HFFc6 (cell line): ENCODE data around the gene SEMA6A. TPM values are rescaled to one million over a fixed set of nuclear protein-coding genes. Genes with fewer than 3 reads are reported as not detected.

Experiments used
- DNase-seq: peaks from one replicate; pipeline ENCODE4 v3.0.0-alpha.2; 2018
- H3K27ac Mint-ChIP-seq: 2 replicates; pipeline ENCODE4 v1.8.0; 2020; ENCODE audit warnings: mild to moderate bottlenecking, mixed read lengths
- H3K27me3 Mint-ChIP-seq: 2 replicates; pipeline ENCODE4 v1.8.0; 2021; ENCODE audit warnings: mild to moderate bottlenecking, moderate library complexity, mixed read lengths; ENCODE audit not compliant: insufficient read depth
- H3K36me3 Mint-ChIP-seq: 2 replicates; pipeline ENCODE4 v1.8.0; 2021; ENCODE audit warnings: low read depth, mixed read lengths
- H3K4me1 Mint-ChIP-seq: 2 replicates; pipeline ENCODE4 v1.8.0; 2020; ENCODE audit warnings: low read depth, mixed read lengths
- H3K4me3 Mint-ChIP-seq: 2 replicates; pipeline ENCODE4 v1.8.0; 2020; ENCODE audit warnings: mild to moderate bottlenecking, moderate library complexity, mixed read lengths
- H3K9me3 Mint-ChIP-seq: 2 replicates; pipeline ENCODE4 v1.8.0; 2020; ENCODE audit warnings: mild to moderate bottlenecking, mixed read lengths
- total RNA-seq, 6 experiments: library from RNA; stranded (reverse); fragmentation: NEBNext Ultra II Directional; extraction: Animal tissue kit (Norgen Biotek cat#: 25700); gene quantifications; 2 replicates in 1 of 6; 3 replicates in 5 of 6; pipeline ENCODE4 v1.2.3, GENCODE V29; 2021
- TF ChIP-seq, protein P1 (sequence below): fragments of 200-600 bp; sonication (generic); IDR thresholded peaks from 2 replicates; pipeline ENCODE4 v1.5.0; 2021; ENCODE audit warnings: antibody characterized with exemption, mild to moderate bottlenecking

Gene SEMA6A
- total RNA-seq, 6 experiments from 2014 or later, result 0.20 to 0.76 (median 0.44) TPM

DNA sequence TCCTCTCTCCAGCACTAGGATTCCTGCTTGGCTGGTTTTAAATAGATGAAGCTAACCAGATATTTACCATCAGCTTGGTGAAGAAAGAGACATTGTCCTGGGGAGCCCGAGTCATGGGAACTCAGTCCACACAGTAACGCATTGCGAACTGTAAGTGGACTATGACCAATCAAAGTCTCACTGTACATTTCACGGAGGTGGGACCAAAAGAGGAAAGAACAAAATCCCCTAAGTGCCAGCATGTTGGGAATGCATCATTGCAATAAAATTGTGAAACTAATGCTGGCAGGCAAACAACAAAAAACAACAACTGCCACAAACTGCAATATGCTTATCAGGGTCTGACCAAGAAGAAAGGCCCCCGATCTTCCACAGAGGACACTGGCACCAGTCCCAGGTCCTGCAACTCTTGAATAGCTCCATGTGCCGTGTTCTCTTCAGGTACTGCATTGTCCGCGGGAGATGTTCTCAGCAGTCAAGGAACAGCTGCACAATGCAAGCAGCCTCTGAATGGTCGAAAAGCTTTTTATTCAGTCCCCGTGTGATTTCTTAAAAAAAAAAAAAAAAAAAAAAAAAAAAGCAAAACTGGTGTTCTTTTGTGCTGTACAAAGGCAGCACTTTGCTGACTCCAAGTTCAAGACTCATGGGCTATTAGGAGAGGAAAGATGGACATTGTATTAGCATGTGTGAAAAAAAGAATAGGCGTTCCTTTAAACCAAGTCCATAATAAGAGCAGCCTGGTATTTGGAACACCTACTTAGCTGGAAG, 38.1 kb downstream of the SEMA6A start:
- Mint-ChIP-seq H3K4me3 (no peak overlapping the region), H3K27me3 (no peaks in the 10 kb centered on the region; the same call in none of the 2 replicates), H3K27ac (no peak overlapping the region), H3K4me1 (no peaks in the 10 kb centered on the region), H3K36me3 (no peaks in the 10 kb centered on the region), H3K9me3 (no peaks in the 10 kb centered on the region)
- DNase-seq, result no peak
- TF ChIP-seq, protein P1, sequence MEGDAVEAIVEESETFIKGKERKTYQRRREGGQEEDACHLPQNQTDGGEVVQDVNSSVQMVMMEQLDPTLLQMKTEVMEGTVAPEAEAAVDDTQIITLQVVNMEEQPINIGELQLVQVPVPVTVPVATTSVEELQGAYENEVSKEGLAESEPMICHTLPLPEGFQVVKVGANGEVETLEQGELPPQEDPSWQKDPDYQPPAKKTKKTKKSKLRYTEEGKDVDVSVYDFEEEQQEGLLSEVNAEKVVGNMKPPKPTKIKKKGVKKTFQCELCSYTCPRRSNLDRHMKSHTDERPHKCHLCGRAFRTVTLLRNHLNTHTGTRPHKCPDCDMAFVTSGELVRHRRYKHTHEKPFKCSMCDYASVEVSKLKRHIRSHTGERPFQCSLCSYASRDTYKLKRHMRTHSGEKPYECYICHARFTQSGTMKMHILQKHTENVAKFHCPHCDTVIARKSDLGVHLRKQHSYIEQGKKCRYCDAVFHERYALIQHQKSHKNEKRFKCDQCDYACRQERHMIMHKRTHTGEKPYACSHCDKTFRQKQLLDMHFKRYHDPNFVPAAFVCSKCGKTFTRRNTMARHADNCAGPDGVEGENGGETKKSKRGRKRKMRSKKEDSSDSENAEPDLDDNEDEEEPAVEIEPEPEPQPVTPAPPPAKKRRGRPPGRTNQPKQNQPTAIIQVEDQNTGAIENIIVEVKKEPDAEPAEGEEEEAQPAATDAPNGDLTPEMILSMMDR, result no peak

DNA sequence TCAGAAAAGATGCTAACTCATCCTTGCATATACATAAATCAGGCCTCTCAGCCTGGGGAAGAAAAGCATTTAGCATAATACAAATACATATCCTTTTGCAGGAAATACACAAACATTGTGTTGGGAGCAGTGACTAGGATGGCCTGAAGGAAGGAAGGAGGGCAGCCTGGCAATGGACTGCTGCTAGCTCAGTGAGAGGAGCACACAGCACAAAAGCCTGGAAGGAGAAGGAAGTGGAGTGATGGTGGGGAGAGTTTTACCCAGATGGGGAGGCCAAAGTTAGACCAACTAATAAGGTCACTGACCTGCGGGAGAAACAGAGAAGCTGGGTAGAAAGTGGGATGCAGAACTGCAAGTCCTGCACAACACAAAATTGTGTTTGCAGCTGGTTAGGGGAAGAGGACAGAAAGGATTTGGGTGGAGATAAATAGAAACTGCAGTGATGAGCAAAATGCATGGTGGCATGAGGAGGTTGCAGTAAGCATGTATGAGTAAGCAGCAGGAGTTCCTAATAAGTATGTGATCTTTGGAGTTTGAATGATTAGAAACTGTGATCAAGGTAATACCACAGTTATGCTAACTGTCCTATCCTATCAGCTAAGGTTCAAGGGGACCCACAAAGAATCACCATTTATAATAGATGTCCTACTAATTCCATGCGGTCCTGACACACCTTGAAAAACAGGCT, 39.5 kb downstream of the SEMA6A start:
- DNase-seq, result no peak
- Mint-ChIP-seq H3K4me3 (no peak overlapping the region), H3K27ac (no peak overlapping the region), H3K4me1 (no peaks in the 10 kb centered on the region), H3K9me3 (no peaks in the 10 kb centered on the region), H3K36me3 (no peaks in the 10 kb centered on the region), H3K27me3 (no peaks in the 10 kb centered on the region; the same call in none of the 2 replicates)
- TF ChIP-seq, protein P1, result no peak

DNA sequence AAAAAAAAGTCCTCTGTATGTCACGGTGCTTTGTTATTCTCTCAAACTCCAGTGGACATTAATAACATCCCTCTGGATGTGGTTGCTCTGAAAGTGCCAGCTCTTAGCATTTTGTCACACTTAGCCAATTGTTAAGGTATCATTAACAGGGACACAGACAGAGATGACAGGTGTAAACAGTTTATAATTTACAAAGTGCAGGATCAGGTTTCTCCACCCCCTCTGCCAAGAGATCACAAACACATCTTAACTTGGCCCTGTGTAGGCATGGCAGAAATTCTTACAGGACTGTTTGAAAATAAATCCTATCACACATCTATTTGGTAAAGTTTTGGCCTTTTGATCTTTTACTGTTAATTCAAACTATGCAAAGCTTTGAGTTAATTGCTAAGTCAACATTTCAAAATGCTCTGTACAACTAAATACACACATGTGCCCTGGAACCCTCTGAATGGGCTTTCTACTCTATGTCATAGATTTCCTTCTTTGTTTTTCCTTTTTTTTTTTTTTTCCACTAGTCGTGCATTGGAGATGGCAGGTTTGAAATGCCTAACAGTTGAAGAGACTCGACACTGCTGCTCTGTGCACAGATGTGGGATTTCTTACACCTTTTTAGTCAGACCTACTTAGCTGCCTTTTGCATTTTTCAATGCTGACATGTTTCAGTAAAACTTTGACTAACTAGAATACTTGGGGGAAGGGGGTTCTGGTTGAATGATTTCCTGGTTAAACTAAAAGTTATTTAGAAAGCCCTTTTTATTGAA, 41.7 kb downstream of the SEMA6A start:
- H3K9me3 Mint-ChIP-seq, result no peaks in the 10 kb centered on the region
- H3K4me3 Mint-ChIP-seq, result no peak overlapping the region
- DNase-seq, result no peak
- TF ChIP-seq, protein P1, result no peak
- H3K27ac Mint-ChIP-seq, result no peak overlapping the region
- no peaks in the 10 kb centered on the region for H3K4me1 Mint-ChIP-seq
- H3K27me3 Mint-ChIP-seq, result no peaks in the 10 kb centered on the region; the same call in none of the 2 replicates
- H3K36me3 Mint-ChIP-seq, result no peaks in the 10 kb centered on the region

DNA sequence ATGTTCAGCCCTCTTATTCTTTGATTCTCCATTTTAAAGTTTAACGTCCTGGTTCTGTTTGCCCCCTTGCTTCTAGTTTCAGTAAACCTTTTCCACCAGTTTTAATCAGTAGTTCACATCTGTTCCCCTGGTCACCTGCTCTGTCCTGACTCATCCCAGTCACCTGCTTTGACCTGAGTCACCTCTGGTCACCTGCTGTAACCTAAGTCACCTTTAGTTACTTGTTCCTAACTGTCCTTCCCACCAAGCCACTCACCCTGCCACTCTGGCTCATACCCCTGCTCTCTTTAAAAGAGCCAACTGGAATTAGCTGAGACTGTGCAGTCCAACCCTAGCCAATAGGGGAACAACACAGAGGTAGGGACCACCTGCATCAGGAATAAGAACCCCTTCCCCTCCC, 43.0 kb downstream of the SEMA6A start:
- H3K36me3 Mint-ChIP-seq, result no peaks in the 10 kb centered on the region
- DNase-seq, result no peak
- no peak overlapping the region for H3K4me3 Mint-ChIP-seq
- TF ChIP-seq, protein P1, result no peak
- H3K9me3 Mint-ChIP-seq, result no peaks in the 10 kb centered on the region
- peaks cover 2% of the 10 kb centered on the region; the same call in 1 of the 2 replicates for H3K27me3 Mint-ChIP-seq
- no peaks in the 10 kb centered on the region for H3K4me1 Mint-ChIP-seq
- H3K27ac Mint-ChIP-seq, result no peak overlapping the region

DNA sequence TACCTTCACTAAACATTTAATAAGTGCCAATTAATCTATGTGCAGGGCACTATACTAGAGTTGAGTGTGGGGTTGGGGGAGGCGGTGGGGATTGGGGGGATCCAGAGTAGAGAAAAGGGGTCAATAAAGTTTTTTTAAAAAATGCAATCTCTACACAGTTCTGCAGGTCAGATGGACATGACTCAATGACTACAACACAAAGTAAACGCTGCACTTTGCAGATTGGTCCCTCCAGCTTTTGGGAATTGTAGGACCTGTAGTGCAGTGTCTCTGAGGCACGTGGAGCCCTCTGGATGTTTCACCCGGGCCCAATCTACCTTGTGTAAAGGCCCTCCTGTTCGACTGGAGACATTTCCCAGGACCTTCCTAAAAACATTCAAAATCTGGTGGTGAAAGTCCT, 43.5 kb downstream of the SEMA6A start:
- no peak for DNase-seq
- Mint-ChIP-seq H3K9me3 (no peaks in the 10 kb centered on the region), H3K27ac (no peak overlapping the region), H3K36me3 (no peaks in the 10 kb centered on the region), H3K4me3 (no peak overlapping the region), H3K4me1 (no peaks in the 10 kb centered on the region), H3K27me3 (peaks cover 2% of the 10 kb centered on the region; the same call in 1 of the 2 replicates)
- TF ChIP-seq, protein P1, result no peak
